GM12878 (cell line): ENCODE data around the gene TEF. TPM values are rescaled to one million over a fixed set of nuclear protein-coding genes. Genes with fewer than 3 reads are reported as not detected.

ENCODE experiments used
- ATAC-seq: fragments of 200-7000 bp; cut with Tn5 transposase; 3 replicates; pipeline ENCODE4 v1.9.1; 2020; ENCODE audit warnings: mild to moderate bottlenecking, moderate library complexity
- BruUV-seq: library from RNA; stranded (reverse); fragments of 400-500 nt; replicated peaks from 2 replicates; lab custom pipeline; 2021; lab: Mats Ljungman, UMichigan
- CTCF ChIA-PET: fragments of 300-600 bp; sonication (Branson Sonifier 250); formaldehyde crosslinking; extraction: SDS; loops from one replicate; lab custom pipeline; 2021; ENCODE audit warnings: inconsistent platforms; lab: Yijun Ruan, JAX
- POLR2A ChIA-PET: fragments of 350-600 bp; formaldehyde crosslinking; extraction: SDS; loops from one replicate; lab custom pipeline; 2021; ENCODE audit warnings: inconsistent platforms; lab: Charles Lee
- RAD21 ChIA-PET: fragments of 300-600 bp; sonication (Branson Sonifier 250); formaldehyde crosslinking; loops from one replicate; lab custom pipeline; 2023; ENCODE audit warnings: antibody characterized with exemption; ENCODE audit not compliant: unreplicated experiment; lab: Charles Lee
- SMC1A ChIA-PET: fragments of 300-600 bp; sonication (Branson Sonifier 250); formaldehyde crosslinking; loops from one replicate; lab custom pipeline; 2023; ENCODE audit not compliant: unreplicated experiment, uncharacterized antibody; lab: Charles Lee
- DNase-seq: peaks from one replicate; pipeline ENCODE4 v3.0.0-alpha.2; 2011; ENCODE audit warnings: low read depth, low spot score
- FAIRE-seq: peaks from 3 replicates; lab custom pipeline; 2011; peaks lifted over from hg19 to GRCh38; lab: Jason Lieb, UNC
- H2AFZ ChIP-seq: 2 replicates; pipeline ENCODE4 v1.6.0; 2011; ENCODE audit warnings: low read depth, low read length, control low read depth; ENCODE audit not compliant: control insufficient read depth
- H3K27ac ChIP-seq: 2 replicates; pipeline ENCODE4 v1.5.1; 2011; ENCODE audit warnings: control low read depth; ENCODE audit not compliant: control insufficient read depth, insufficient read depth
- H3K27me3 ChIP-seq, 2 experiments: replicated peaks in 1 of 2; 2 replicates each; pipeline versions ENCODE4 v1.6.0 to v1.6.1; 2011; ENCODE audit warnings: low read length in 1 of 2; ENCODE audit not compliant: control insufficient read depth in 2 of 2, insufficient read depth in 2 of 2
- H3K36me3 ChIP-seq, 2 experiments: 2 replicates each; pipeline ENCODE4 v1.5.1; 2011; ENCODE audit warnings: low read length in 1 of 2; ENCODE audit not compliant: control insufficient read depth in 2 of 2, insufficient read depth in 2 of 2
- H3K4me1 ChIP-seq: 2 replicates; pipeline ENCODE4 v1.6.1; 2011; ENCODE audit warnings: mild to moderate bottlenecking, low read length, moderate library complexity, mixed read lengths; ENCODE audit not compliant: control insufficient read depth, insufficient read depth
- H3K4me2 ChIP-seq: 2 replicates; pipeline ENCODE4 v1.6.0; 2011; ENCODE audit warnings: control low read depth; ENCODE audit not compliant: control insufficient read depth, insufficient read depth
- H3K4me3 ChIP-seq: fragments of 200-600 bp; sonication (generic); 2 replicates; pipeline ENCODE4 v1.5.1; 2016
- H3K79me2 ChIP-seq: 2 replicates; pipeline ENCODE4 v1.6.0; 2011; ENCODE audit warnings: low read length; ENCODE audit not compliant: control insufficient read depth, insufficient read depth
- H3K9ac ChIP-seq: 2 replicates; pipeline ENCODE4 v1.8.0; 2011; ENCODE audit warnings: low read length, control low read depth, mixed read lengths; ENCODE audit not compliant: control insufficient read depth, insufficient read depth
- H3K9me3 ChIP-seq: replicated peaks from 3 replicates; pipeline ENCODE4 v1.5.1; 2011; ENCODE audit warnings: mild to moderate bottlenecking, low read length; ENCODE audit not compliant: control insufficient read depth, insufficient read depth
- H4K20me1 ChIP-seq: 2 replicates; pipeline ENCODE4 v1.6.0; 2011; ENCODE audit not compliant: control insufficient read depth, insufficient read depth
- E4F1 ChIP-seq: fragments of 450-650 bp; IDR thresholded peaks from 2 replicates; pipeline ENCODE4 v1.6.1; 2018; ENCODE audit warnings: borderline replicate concordance, mild to moderate bottlenecking; ENCODE audit not compliant: partially characterized antibody
- HDGF ChIP-seq: fragments of 450-650 bp; IDR thresholded peaks from 2 replicates; pipeline ENCODE4 v1.6.1; 2016; ENCODE audit warnings: antibody characterized with exemption
- IKZF2 ChIP-seq, 2 experiments: fragments of 450-650 bp; IDR thresholded peaks; 2 replicates each; pipeline ENCODE4 v1.6.1; 2017; ENCODE audit warnings: mild to moderate bottlenecking in 2 of 2, moderate library complexity in 2 of 2
- WGBS: methylation state at CpG from one replicate; pipeline ENCODE4 v1.1.6; 2016; ENCODE audit warnings: low lambda C conversion rate; ENCODE audit not compliant: insufficient replicate concordance, insufficient coverage; ENCODE audit errors: missing lambda C conversion rate; 5-methylcytosine and 5-hydroxymethylcytosine counted together
- in situ Hi-C: fragments of 300-500 bp; cut with MboI; formaldehyde crosslinking; loops from 9 replicates; pipeline ENCODE4 v1.14.3; 2018; ENCODE audit warnings: mixed read lengths
- intact Hi-C: fragments of 100-400 bp; cut with micrococcal nuclease; formaldehyde crosslinking; loops from one replicate; pipeline ENCODE4 v1.14.2; 2022; ENCODE audit not compliant: unreplicated experiment
- polyA plus RNA-seq, 11 experiments: library from polyadenylated mRNA; depleted of rRNA in 4 of 11; unstranded in 6 of 11; stranded (reverse) in 5 of 11; fragments of >200 nt; fragmentation: Nextera tagmentation in 4 of 11; fragmentation: Illumina TruSeq in 1 of 11; extraction: Ambion mirVana in 4 of 11; extraction: Trizol in 1 of 11; gene quantifications; 1 replicate in 1 of 11; 2 replicates in 10 of 11; pipeline versions ENCODE4 v1.2.1 to v1.2.3, GENCODE V29; 2011 to 2016; ENCODE audit warnings: inconsistent platforms in 2 of 11, missing spikeins in 2 of 11, low read depth in 1 of 11
- total RNA-seq, 4 experiments: library from RNA; depleted of rRNA in 3 of 4; stranded (reverse); fragments of >200 nt in 3 of 4; fragmentation: Illumina TruSeq in 1 of 4; extraction: Trizol in 1 of 4; gene quantifications; 2 replicates each; pipeline versions ENCODE4 v1.2.1 to v1.2.3, GENCODE V29; 2013 to 2021
- TF ChIP-seq, protein P1 (sequence below), 3 experiments: IDR thresholded peaks in 2 of 3; conservative IDR thresholded peaks in 1 of 3; 2 replicates each; pipeline ENCODE4 v1.5.1; 2011; ENCODE audit warnings: low read depth in 3 of 3, low read length in 3 of 3, mild to moderate bottlenecking in 3 of 3, control low read depth in 2 of 3, moderate library complexity in 2 of 3, inconsistent platforms in 1 of 3, mixed read lengths in 1 of 3; ENCODE audit not compliant: control insufficient read depth in 2 of 3, insufficient read depth in 1 of 3; ENCODE audit errors: extremely low read depth in 1 of 3
- TF ChIP-seq, protein P2 (sequence below): IDR thresholded peaks from 2 replicates; pipeline ENCODE4 v1.6.1; 2012; ENCODE audit warnings: low read depth, low read length, improper control_type of control experiment

Gene TEF
- total and polyA plus RNA-seq, 10 of the 15 experiments (the other 5 are each of a cell fraction or from before 2014, with no cell fraction given): 0.23 to 4.9 (median 3.2) TPM

DNA sequence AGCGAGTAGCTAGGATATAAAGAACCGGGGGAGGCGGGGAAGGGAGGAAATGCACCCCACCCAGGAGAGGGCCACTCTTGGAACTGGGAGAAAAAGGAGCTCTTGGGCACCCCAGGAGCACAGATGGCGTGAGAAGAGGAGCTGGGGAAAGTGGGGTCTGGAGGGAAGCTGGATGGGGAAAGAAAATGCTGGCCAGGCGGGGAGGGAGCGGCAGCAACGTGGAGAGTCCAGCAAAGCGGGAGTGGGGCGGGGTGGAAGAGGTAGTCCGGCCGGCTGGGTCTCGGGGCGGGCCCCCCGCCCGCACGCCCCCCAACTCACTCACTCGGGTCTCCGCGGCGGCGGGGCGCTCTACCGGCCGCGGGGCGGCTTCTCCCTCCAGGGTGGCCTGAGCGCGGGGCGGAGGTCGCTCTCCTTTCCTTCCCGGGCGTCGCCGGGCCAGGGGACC lies 64.3 kb downstream of the TEF start:
- DNase-seq: no peak
- WGBS: 4% methylated on average over 30 of the region's 34 CpGs

More for the DNA sequence above, 64.3 kb downstream of the TEF start:
- no TSS peak for BruUV-seq
- Histone ChIP-seq H3K4me2 (peak overlapping the region; percentile 92), H3K27ac (peak overlapping the region; percentile 88), H3K27me3 (no peaks in the 10 kb centered on the region), H3K79me2 (peaks cover 61% of the 10 kb centered on the region), H3K36me3 (peaks cover 0 to 9% of the 10 kb centered on the region in 2 experiments; a peak in 1 of 4 replicates), H4K20me1 (0 out of 2 replicates have a peak, but pooled peaks cover 4% of the 10 kb centered on the region), H3K4me1 (peaks cover 4% of the 10 kb centered on the region; the same call in 1 of the 2 replicates), H3K4me3 (peak overlapping the region; percentile 86), H3K9ac (peak overlapping the region; percentile 88), H3K9me3 (no peaks in the 10 kb centered on the region), H2AFZ (no peak overlapping the region)
- in situ Hi-C loops (no loop called here), intact Hi-C loops (loop anchor here (2.0 to 5.0 kb wide), 2 partner anchors 41 to 56 kb away; no protein-coding TSS in a partner anchor)
- POLR2A ChIA-PET: interaction anchor here (0.5 to 6.3 kb wide), 17 partner anchors 9 to 493 kb away, joined by 3 to 122 read pairs (median 7); partner anchors contain the start of genes ACO2, DESI1, PHF5A and PMM1
- FAIRE-seq (no peak), ATAC-seq (no peak)
- TF ChIP-seq, protein P1, sequence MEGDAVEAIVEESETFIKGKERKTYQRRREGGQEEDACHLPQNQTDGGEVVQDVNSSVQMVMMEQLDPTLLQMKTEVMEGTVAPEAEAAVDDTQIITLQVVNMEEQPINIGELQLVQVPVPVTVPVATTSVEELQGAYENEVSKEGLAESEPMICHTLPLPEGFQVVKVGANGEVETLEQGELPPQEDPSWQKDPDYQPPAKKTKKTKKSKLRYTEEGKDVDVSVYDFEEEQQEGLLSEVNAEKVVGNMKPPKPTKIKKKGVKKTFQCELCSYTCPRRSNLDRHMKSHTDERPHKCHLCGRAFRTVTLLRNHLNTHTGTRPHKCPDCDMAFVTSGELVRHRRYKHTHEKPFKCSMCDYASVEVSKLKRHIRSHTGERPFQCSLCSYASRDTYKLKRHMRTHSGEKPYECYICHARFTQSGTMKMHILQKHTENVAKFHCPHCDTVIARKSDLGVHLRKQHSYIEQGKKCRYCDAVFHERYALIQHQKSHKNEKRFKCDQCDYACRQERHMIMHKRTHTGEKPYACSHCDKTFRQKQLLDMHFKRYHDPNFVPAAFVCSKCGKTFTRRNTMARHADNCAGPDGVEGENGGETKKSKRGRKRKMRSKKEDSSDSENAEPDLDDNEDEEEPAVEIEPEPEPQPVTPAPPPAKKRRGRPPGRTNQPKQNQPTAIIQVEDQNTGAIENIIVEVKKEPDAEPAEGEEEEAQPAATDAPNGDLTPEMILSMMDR (IDR thresholded peaks at IDR 0.05 in 2 of 3, conservative IDR thresholded peaks at IDR 0.05 in 1 of 3; ENCODE audit: control insufficient read depth in 2 of 3, extremely low read depth in 1 of 3, insufficient read depth in 1 of 3, low read depth in 3 of 3, low read length in 3 of 3): 0 out of 6 replicates have a peak, but pooled peaks of 1 of the 3 experiments have one; percentile 9
- TF ChIP-seq IKZF2 (IDR thresholded peaks at IDR 0.05) (peak in 1 of 2 experiments; percentile 16; a peak in 2 of 4 replicates), HDGF (0 out of 2 replicates have a peak, but pooled peaks have one; percentile 22), E4F1 (no peak)
- TF ChIP-seq, protein P2, sequence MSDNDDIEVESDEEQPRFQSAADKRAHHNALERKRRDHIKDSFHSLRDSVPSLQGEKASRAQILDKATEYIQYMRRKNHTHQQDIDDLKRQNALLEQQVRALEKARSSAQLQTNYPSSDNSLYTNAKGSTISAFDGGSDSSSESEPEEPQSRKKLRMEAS: no peak
- SMC1A ChIA-PET: interaction anchor here (0.7 to 3.8 kb wide), 10 partner anchors 16 to 102 kb away, joined by 3 to 18 read pairs (median 4); partner anchors contain the start of genes ACO2 and PHF5A
- RAD21 ChIA-PET: interaction anchor here (1.0 to 2.8 kb wide), 10 partner anchors 22 to 81 kb away, joined by 3 to 22 read pairs (median 9); partner anchors contain the start of genes ACO2, PHF5A and TEF
- CTCF ChIA-PET: interaction anchor here (1.2 to 4.3 kb wide), 6 partner anchors 23 to 87 kb away, joined by 4 to 26 read pairs (median 6); partner anchors contain the start of genes ACO2 and PHF5A
